Stimulated activated CD4-positive, alpha-beta T cell treated with anti-CD3 and anti-CD28 coated beads, Interleukin-12 subunit alpha, Interleukin-12 subunit beta, amount 100 ng/mL, for 24 hours (primary cell): ENCODE measurements around the gene COMMD8.

Source experiments
- DNase-seq, 2 experiments: peaks; one replicate each; pipeline ENCODE4 v3.0.0-alpha.2; 2020; ENCODE audit warnings: low read depth in 2 of 2

Gene COMMD8

DNA sequence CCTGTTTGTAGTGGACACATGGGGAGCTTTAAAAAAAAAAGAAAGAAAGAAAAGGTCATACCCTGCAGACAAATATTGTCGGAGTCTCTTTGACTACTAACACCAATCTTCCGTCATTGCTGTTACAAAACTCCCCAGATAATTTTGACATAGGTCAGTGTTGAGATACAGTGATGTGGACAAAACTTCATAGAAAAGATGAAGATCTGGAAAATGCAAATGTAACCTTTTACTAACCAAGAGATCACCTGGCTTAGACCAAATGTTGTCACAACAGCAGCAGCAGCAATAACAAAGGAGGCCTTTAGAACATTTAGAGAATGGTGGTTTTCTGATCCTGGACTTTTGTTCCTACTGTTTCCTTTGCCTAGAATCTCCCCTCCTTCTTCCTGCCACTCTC lies 8.1 kb upstream of the COMMD8 start:
- DNase-seq = no peak

DNA sequence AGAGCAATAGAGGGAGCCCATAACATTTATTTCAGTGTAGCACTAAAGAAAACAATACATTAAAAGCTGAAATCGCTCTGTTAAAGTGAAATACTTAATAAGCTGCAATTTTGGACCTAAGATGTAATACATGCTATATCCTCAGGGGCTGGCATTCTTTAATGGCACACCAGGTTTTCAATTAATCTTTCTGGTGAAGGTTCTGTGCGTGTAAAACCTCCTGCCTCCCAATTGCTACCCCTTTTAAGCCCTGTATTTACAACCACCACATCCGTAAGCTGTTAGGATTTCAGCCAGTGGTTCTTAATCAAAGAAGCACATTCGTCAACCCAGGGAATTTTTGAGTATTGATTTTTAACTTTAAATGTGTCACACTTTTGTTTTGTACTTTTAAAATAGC lies 7.6 kb upstream of the COMMD8 start:
- no peak for DNase-seq

DNA sequence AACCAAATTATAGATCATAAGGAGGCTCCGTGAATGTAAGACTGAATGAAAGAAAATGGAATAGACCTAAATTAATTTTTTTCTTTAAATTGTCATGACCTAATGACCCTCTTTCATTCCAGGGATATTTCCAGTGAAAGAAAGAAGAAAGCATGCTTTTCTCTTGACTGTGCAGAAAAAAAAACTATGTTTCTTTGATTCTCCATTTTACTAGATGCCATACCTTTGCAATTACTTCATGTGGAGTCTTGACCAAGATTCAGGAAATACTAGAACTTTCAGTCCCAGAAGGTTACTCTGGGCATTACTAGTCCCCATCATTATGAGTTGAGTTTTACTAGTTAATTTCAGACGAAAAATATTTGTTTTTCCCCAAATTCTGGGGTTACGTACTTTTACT lies 6.4 kb upstream of the COMMD8 start:
- no peak for DNase-seq

DNA sequence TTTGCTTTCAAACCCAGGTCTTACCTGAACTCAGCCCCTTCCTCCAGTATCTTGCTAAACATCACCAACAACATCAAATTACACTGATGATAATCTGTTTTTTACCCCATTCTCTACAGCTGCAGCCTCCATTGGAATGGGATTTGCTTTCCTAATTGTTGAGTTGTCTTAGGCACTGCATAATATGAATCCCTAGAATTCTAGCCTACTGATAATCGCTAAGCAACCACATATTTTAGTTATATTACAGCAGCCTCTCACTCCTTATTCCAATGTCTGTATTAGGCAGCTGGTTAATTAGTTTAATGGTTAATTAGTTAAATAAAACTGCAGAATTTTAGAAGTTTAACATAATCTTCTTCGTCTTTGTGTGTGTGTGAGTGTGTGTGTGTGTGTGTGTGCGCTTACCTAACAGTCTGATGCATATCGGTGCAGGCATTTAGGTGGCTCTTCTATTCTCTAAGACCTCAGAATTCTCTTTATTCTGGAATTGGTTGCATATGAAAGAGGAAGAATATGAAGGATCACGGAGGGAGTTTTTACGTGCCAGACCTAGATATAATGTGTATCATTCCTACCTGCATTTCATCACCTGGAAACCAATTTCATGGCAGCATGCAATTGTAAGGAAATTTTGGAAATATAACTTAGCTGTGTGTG lies 5.3 kb upstream of the COMMD8 start:
- no peak for DNase-seq

DNA sequence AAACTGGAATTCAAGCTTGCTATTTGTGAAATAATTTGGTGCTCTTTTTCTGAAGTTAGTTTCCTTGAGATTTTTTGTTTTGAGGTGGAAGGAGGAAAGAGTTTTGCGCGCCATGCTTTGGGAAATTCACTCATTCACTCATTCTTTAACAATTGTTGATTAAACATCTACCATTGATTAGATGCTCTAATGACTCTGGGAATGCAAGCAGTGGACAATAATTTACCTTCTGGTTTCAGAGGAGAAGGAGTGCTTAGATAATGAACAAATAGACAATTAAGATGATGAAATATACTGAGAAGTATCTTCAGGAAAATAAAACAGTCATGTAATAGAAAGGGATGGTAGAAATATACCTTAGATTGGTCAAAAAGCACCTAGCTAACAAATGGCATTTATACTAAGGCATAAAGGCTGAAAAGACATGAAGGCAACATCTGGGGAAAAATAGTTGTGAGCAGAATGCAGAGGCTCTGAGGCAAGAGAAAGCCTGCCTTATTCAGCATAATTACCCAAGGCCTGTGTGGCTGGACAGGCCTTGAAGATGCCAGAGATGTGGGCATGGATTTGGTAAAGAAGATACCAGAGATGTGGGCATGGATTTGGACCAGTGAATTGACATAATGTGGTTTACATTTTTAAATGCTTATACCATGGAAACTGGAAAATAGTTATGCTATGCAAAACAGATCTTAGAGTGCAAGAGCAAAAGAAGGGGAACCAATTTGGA lies 2.7 kb upstream of the COMMD8 start:
- no peak for DNase-seq

DNA sequence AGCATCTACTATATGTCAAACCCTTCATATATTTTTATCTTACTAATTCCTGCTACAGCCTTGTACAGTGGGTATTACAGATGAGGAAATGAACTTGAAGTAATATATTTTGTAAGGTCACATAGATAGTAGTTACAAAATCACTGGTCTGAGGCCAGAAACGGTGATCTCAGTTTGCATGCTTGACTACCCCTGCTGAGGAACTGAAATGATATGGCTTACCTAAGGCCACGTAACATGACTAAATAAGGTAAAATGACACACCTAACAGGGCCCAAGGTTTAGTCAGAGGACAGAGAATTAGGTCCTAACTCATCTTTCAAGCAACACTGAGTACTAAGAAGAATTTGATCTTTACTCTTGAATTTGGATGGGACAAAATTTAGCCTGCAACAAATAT lies 1.5 kb upstream of the COMMD8 start:
- no peak for DNase-seq

DNA sequence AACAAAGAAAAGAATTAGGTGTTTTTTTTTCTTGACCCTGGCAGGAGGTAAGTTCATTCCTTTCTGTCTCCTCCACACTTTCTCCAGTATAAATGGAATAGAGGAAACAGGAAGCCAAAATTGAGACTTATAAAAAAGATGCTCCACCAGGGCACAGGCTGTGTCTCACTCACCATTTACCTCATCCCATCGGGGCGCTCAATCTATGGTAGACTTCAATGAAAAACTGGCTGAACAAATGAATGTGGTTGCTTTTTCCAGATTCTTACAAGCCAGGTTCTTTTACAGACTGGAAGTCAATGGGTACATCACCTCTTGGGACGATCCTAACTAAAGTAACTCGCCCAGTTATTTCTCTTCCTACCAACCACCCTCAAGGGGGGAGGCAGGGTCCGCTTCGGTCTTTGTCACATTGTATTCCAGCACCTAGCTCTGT lies 685 bp downstream of the COMMD8 start:
- DNase-seq = no peak

DNA sequence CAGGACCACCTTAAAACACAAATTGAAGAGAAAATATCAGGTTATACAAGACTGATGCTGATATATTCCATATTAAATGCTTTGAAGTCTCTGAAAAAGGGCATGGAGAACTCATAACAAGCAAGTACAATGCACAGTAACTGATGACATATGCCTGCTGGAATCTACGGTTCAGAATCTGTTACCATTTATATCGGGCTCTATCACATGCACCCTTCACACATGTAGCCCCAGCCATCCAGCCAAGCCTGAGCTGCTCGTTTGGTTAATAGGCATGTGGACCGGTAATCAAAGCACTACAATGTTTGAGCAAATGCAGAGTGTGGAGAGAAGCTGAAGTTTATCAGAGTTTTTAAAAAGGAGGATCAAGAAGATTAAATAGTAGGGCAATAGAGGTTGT lies 11.8 kb downstream of the COMMD8 start:
- no peak for DNase-seq

DNA sequence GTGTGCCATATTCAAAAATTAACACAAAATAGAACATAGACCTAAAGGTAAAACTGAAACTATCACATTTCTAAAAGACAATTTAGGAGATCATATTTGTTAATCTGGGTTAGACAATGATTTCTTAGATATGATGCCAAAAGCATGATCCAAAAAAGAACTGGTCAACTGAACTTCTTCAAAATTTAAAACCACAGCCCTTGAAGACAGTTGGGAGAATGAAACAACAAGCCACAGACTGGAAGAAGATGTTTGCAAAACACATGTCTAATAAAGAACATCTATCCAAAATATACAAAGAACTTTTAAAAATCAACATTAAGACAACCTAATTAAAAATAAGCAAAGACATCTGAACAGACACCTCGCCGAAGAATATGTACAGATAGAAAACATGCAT lies 19.5 kb downstream of the COMMD8 start:
- no peak for DNase-seq

DNA sequence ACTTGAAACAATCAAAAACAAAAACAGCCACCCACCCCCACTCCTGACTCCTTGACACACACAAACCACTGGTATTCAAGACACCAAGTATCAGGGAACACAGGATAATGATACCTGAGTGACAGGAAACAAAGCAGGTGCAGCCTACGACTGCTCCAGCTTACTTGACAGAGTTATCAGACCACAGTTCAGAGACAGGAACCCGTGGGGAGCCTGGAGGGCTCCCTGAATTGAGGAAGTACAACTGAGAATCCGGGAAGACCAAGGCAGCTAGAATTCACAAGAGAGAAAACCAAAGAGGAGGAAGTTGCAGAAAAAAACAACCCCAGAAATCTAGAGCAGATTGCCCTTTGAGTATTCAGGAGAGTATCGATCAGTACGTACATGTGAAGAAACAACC lies 20.5 kb downstream of the COMMD8 start:
- DNase-seq = no peak

DNA sequence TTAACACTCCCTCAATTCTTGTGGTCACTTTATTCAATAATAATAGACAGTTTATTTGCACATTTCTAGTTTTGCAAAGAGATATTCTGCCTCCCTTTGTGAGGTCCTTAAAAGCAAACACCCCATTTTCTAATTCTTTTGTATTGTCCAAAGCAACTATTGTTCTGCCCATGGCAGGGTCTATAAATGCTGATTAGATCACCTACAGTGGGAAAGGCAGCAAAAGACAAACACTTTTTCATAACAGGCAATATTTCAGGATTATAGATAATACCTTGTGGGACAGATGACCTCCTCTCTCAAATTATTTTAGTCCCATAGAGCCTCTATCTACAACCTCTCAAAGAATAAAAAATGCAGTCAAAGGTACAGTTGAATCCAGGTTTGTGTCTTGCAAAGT lies 28.6 kb downstream of the COMMD8 start:
- no peak for DNase-seq

DNA sequence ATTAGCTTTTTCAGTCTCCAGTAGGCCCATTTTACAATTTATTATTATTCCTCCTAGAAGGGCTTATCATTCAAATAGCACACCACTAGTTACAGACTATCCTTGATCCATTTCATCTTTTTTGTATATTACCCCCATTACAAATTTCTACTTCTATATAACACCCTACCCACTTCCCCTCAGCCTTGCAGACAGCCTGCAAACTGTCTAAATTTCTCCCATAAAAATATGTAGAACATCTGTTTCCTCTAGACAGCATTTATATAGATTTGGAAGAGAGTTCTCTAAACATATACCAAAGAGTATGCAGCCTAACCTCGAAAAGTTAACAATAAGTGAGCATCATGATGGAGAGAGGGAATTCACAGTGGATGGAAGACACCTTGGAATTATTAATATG lies 30.8 kb downstream of the COMMD8 start:
- DNase-seq = no peak

DNA sequence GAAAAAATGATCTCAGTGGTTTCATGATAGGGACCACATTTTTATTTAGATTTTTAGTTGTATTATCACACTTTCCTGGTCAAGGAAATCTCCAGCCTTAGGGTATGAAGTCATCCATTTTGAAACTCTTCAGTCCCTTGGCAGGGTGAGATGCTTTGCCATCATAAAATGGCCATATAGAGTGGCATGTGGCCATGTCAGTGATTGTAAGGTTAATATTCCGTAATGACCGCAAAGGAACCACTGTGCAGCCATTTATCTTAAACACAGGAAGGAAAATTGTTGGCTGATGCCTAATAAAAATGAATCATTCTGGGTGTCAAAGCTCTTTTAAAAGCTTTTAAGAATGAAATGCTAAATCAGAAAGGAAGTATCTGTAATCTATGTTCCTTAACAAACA lies 35.6 kb downstream of the COMMD8 start:
- no peak for DNase-seq

DNA sequence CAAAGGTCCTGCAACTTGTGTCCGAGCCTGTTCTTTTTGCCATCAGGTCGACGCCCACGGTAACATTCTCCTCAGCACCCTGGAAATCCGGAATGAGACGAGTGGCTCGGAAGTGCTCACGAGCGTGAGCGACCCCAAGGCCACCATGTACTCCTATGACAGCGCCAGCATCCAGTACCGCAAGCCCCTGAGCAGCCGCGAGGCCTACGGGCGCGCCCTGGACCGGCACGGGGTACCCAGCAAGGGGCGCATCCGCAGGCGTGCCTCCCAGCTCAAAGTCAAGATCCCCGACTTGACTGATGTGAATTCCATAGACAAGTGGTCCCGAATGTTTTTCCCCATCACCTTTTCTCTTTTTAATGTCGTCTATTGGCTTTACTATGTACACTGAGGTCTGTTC lies 37.9 kb downstream of the COMMD8 start:
- DNase-seq = no peak

DNA sequence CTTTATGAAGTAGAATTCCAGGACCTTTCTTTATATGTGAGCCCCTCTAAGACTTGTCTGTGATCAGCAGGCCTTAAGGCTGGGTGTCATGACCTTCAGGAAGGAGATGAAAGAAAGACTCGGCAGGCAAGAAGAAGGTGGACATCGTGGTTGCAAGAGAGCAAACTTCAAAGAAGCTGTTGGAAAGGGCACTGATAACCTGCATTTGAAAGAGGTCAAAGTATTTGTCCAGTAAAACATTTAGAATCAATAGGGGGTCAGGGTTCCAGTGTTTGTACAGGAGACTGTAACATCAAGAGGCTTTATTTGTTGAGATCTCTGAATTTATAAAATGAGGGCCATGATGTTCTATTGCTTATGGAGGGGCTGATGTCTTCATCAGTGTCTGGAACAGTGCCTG lies 44.2 kb downstream of the COMMD8 start:
- no peak for DNase-seq

DNA sequence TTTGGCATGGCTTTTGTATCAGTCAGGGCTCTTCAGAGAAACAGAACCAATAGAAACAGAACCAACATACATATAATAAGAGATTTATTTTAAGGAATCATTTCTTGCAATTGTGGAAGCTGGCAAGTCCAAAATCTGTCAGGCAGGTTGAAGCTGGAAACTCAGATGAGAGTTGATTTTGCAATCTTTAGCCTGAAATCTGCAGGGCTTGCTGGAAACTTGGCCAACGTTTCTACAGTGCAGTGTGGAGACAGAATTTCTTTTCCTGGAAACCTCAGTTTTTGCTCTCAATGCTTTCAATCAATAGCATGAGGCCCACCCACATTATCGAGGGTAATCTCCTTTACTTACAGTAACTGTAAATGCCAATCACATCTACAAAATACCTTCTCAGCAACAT lies 45.4 kb downstream of the COMMD8 start:
- DNase-seq = no peak

DNA sequence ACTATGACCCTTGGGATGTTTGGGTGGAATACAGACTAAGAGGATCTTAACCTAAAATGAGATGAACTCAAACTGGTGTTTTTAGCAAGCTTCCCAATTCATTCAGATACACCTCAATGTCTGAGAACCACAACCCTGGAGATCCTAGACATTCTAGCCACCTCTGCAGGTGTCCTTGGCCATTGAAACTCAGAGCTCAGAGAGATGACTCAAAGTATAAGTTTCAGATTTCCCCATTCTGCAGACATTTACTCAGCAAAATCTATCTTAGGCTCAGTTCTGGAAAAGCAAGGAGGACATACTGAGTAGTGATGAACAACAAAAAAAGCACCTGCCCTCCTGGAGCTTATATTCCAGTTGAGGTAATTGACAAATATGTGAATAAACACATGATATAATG lies 47.8 kb downstream of the COMMD8 start:
- DNase-seq = no peak

DNA sequence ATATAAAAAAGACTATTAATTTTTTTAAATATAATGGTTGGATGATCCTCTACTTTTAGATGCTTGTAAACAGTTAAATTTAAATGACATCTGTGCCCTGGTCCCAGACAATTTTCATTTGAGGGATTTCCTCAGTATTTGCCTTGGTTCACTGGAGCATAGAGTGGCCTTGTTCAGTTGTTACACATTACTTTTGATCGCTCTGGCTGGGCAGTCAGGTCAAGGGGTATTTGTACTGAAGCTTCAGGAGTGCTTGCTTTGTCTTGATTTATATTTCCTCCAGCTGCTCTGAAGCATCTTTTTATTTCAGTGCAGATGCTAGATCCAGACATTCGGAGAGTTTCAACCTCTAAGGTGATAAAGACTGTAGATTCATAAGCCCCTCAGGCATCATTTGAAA lies 50.0 kb downstream of the COMMD8 start:
- DNase-seq = no peak

DNA sequence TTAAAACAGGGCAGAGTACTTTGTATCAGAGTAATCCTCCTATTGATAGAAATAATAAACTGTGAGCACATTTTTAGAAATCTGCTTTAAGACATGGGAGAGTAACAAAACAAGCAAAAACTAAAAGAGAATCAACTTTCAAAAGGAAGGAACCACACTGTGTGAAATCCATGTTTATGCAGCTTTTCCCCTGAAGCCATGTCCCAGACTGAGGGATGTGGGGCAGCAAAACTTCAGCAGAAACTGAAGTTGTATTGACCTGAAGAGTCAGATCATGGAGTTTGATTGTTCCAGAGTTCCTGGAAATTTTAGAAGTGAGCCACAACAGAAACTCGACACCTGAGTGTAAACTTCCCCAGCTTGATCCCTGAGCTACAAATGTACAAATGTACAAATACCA lies 53.2 kb downstream of the COMMD8 start:
- DNase-seq = no peak

DNA sequence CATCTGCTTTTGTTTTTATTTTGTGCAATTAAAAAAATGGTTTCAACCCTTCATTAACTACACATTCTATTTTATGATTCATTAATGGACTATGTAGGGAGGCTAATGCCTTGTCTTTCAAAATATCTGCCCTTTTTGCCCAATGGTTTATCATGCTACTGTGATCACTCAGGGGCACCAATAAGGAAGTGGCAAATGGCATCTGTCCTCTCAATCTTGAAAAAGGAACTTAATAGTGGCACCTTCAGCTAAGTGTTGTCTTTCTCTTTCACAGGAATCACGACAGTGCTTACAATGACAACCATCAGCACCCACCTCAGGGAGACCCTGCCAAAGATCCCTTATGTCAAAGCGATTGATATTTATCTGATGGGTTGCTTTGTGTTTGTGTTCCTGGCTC lies 57.1 kb downstream of the COMMD8 start:
- DNase-seq = no peak
